CD4-positive, alpha-beta T cell treated with Interleukin-6 at 100 ng/mL for 8 hours (primary cell): ENCODE results near the gene NANS.
"Not testable (repeated sequence)": the region's sequence is repeated elsewhere in the genome, so short reads cannot be mapped to it uniquely, and the experiment has no call there.

Experiments
- DNase-seq: peaks from one replicate; pipeline ENCODE4 v3.0.0-alpha.2; 2020; ENCODE audit warnings: mixed read lengths, low spot score

Gene NANS, protein sequence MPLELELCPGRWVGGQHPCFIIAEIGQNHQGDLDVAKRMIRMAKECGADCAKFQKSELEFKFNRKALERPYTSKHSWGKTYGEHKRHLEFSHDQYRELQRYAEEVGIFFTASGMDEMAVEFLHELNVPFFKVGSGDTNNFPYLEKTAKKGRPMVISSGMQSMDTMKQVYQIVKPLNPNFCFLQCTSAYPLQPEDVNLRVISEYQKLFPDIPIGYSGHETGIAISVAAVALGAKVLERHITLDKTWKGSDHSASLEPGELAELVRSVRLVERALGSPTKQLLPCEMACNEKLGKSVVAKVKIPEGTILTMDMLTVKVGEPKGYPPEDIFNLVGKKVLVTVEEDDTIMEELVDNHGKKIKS

DNA sequence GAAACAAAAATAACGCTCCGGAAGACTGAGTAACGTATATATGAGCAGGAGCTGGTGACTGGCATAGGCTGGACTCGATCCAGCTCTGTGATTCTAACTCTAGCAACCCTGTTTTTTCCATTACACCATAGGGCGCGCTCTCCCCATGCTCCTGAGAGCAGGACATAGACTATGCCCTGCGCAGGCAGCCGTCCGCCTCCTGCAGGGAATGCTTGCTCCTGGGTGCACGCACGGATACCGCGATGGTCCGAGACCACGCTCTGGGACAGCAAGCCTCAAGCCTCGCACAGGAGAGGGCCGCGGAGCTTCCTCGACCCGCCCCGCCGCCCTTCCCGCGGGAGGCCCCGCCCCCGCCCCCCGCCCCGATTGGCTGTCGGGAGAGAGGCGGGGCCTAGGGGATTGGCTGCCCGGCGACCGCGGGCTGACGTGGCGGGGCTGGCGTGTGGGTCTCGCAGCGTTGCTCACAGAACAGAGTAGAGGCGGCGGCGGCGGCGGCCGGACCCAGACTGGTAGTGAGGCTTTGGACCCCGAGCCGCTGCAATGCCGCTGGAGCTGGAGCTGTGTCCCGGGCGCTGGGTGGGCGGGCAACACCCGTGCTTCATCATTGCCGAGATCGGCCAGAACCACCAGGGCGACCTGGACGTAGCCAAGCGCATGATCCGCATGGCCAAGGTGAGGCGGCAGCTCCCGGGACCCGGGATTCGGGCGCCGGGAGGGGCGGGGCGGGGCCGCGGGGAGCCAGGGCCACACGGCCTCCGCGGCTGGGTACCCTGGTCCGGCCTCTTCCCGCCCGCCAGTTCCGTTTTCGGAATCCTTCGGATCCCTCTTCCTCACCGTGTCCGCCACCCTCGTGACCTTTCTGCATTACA lies at the start of gene NANS:
NANS (plus strand) TSS at position 464 of the 869 bp plus-strand sequence; CDS start at position 541, 77 bp downstream.
- peak; percentile 91 for DNase-seq

DNA sequence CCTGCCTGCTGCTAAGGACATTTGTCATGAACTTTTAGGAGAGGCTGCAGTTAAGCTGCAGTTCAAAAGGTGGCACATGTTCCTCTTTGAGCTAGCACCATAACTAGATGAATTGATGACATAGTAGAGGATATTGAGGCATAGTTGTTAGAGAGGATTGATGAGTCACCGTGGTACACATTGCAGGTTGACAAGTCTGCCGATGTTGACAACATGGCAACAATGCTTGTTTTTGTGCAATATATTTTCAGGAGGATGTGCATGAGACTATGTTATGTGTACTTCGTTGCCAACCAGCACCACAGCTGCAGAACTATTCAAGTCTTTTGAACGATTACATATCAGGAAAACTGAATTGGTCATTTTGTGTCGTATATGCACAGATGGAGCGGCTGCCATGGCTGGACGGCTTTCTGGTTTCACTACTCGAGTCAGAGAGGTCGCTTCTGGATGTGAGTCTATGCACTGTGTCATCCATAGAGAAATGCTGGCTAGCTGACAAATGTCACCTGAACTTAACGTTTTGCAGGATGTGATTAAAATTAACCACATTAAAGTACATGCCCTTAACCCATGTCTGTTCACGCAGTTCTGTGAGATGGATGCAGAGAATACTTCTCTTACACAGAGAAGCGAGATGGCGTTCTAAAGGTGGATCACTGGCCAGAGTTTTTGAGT lies 49.1 kb upstream of the NANS start:
- DNase-seq = no peak

GRCh38 chr9:98008764-98009163 lies 47.8 kb upstream of the NANS start:
- no peak for DNase-seq

DNA sequence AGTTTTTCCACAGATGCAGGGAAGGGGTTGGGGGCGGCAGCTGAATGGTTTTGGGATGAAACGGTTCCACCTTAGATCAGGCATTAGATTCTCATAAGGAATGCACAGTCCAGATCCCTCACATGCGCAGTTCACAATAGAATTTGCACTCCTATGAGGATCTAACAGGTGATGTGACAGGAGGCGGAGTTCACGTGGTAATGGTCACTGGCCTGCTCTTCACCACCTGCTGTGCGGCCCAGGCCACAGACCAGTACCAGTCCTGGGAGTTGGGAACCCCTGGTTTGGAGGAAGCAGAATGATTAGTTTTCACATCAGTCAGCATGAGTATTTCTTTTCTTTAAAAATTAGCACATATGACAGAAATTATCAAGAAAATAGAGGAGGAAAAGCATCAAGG lies 47.1 kb upstream of the NANS start:
- no peak for DNase-seq

DNA sequence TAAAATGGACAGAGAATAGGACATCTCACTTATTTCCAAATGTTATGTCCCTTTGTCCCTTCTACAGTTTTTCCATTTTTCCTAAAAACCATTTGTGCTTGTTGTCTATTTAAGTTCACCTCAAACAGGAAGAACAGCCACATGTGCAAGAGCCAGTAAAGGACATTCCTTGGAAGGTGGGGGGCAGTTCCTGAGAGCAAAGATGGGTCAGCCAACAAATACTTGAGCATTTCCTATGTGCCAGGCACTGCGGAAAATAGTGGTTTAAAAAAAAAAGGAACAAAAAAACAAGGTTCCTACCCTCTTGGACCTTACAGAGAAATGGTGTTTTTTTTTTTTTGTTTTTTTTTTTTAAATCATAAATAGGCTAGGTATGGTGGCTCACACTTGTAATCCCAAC lies 46.6 kb upstream of the NANS start:
- DNase-seq = no peak

- no peak for DNase-seq
Measured at GRCh38 chr9:98010445-98010844, 46.1 kb upstream of the NANS start.

DNA sequence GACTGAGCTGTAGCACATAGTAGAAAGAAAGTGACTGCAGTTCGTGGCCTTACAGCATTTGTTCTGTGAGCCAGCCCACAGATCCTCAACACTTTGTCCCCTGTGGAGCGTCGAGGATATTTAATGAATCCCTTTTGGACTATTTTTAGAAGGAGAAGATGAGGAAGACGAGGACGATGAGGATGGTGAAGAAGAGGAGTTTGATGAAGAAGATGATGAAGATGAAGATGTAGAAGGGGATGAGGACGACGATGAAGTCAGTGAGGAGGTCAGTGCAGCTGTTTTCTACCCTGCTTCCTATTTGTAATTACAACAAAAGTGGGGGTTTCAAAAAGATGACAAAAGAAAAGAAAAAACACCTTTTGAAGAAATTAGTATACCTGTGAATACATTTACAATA lies 45.4 kb upstream of the NANS start:
- no peak for DNase-seq

GRCh38 chr9:98016137-98016680 lies 40.3 kb upstream of the NANS start:
- DNase-seq = no peak

- DNase-seq = no peak
Measured at GRCh38 chr9:98017306-98017705, 39.2 kb upstream of the NANS start.

DNA sequence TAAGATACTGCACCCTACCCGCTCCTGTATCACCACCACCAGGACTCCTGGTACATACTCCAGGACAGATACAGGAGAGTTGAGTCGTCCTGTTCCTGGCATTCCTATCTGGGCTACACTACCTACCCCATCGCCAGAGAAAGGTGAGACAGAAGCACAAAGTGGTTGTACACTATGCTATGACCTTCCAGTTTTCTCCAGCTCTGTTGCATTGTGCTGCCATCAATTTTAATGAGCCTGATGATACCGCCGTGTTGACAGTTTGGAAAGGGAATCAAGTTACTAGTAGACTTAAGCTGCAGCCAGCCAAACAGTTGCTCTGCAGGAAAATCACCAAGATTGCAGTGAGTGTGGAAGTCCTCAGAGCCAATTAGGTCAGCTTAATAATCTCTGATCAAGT lies 38.2 kb upstream of the NANS start:
- DNase-seq = no peak

GRCh38 chr9:98019098-98019497 lies 37.4 kb upstream of the NANS start:
- DNase-seq = no peak

DNA sequence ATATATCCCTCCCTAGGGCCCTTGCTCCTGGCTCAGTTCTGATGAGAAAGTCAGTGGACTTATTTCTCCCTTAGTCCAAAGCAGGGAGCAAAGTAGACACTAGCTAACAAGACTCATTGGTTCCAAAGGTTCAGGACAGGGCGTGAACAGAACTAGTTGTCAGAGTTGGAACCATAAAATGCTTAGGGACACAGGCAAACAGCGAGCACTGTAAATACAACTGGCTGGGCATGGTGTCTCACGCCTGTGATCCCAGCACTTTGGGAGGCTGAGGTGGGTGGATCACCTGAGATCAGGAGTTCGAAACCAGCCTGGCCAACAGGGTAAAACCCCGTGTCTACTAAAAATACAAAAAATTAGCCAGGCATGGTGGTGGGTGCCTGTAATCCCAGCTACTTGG lies 36.7 kb upstream of the NANS start:
- not testable (repeated sequence) for DNase-seq

GRCh38 chr9:98020476-98021145 lies 35.9 kb upstream of the NANS start:
- no peak for DNase-seq

DNA sequence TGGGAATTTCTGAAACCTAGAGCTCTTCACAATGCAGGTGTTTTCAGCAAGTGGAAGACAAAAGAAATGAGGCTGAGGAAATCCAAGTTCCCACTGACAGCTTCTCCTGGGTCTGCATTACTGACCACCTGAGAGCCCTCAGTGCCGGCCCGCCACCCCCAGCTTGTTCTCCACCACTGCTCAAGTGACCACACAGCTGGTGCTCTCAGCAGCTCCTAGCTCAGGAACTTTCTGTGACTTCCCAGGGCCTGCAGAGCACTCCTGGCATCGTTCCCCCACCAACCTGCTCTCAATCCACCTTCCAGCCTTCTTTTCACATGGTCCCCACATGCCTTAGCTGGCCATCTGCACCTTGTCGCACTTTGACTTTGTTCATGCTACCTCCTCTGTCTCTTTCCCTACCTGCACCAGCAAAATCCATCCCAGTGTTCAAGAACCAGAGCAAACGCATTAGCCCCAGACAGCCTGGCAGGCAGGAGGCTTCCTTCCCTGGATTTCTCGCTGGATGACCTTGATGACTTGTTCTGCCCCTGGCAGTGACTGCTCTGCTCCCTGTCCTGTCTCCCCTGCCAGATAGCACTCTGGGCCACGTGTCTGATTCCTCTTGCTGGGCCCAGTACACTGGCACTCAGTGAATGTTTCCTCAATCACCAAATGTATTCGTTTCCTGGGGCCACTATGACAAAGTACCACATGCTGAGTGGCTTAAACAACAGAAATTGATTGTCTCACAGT lies 35.1 kb upstream of the NANS start:
- no peak for DNase-seq

DNA sequence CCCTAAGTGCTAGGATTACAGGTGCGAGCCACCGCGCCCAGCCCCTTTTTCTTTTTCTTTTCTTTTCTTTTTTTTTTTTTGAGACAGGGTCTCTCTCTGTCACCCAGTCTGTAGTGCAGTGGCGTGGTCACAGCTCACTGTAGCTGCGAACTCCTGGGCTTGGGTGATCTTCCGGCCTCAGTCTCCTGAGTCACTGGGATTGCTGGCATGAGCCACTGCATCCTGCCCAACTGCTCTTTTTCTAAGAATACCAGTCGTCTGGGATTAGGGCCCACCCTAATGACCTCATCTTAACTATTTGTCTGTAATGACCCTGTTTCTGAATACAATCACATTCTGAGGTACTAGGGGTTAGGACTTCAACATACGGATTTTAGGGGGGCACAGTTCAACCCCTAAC lies 34.1 kb upstream of the NANS start:
- no peak for DNase-seq

- no peak for DNase-seq
Measured at GRCh38 chr9:98024702-98025101, 31.8 kb upstream of the NANS start.

DNA sequence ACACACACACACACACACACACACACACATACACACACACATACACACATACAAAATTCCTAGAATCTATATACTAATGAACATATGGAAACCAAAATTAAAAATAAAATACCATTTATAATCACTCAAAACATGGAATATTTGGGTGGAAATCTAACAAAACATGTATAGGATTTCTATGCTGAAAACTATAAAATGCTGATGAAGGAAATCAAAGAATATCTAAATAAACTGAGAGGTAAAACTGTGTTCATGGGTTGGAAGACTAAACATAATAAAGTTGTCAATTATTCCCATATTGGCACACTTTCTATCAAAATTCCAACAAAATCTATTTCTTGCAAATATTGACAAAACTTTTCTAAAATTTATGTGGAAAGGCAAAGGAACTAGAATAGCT lies 25.4 kb upstream of the NANS start:
- no peak for DNase-seq

DNA sequence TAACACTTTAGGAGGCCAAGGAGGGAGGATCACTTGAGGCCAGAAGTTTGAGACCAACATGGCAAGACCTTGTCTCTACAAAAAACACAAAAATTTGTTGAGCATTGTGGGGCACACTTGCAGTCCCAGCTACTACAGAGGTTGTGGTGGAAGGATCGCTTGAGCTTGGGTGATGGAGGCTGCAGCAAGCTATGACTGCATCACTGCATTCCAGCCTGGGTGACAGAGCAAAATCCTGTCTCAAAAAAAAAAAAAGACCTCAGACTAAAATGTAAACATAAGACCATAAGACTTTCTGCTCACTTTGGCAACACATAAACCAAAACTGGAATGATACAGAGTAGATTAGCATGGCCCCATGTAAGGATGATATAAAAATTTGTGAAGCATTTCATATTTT lies 24.6 kb upstream of the NANS start:
- no peak for DNase-seq

GRCh38 chr9:98034593-98035546 lies 21.7 kb upstream of the NANS start:
- peak; percentile 86 for DNase-seq

- DNase-seq = no peak
Measured at GRCh38 chr9:98037357-98037756, 19.2 kb upstream of the NANS start.
